Fibroblast of skin of abdomen (primary cell): ENCODE results near the gene GRXCR2.

Experiments used
- DNase-seq: peaks from one replicate; pipeline ENCODE4 v3.0.0-alpha.2; 2013

The GRXCR2 gene

DNA sequence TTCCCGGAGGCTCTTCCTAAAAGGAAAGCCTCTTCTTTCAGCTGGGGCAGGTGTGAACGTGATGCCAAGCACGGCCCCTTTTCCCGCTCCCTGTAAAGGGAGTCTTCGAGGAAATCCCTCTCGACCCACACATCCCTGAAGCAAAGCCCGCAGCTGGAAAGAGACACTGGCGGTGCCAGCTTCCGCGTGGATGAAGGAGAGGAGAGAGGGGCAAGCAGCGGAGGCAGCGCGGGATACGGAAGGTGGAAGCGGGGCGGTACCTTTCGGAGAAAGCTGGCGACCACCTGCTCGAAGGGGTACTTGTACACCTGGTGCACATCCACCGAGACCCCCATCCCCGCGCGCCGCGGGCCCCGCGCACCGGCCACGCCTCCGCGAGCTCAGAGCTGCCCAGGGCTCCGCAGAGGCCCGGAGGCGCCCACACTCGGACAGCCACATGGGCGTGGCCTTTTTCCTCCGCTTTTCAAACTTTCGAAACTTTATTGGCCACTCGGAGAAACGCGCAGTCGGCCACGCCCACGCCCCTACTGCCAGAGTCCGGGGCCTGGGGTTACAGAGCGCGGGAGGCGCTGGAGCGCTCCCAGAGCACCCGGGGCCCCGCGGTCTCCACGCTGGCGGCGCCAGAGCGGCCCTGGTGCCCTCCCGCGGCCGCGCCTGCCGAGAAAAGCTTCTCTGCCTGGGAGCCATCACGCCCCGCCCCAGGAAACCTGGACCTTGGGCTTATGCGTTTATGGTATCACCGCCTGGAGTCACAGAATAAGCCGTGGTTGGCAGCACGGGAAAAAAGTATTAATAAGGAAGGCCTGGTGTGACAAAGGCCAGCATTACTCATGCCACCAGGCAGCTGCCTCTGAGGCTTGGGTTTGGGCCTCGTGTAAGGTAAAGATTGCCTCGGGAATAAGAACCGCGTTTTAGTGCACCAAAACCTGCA is 37.6 kb downstream of the GRXCR2 start, which contains the start of gene PRELID2:
TSS of gene PRELID2 (minus strand) at position 426 of the 931 bp plus-strand sequence. CDS start at position 335, 91 bp downstream.
- DNase-seq = peak; percentile 89

DNA sequence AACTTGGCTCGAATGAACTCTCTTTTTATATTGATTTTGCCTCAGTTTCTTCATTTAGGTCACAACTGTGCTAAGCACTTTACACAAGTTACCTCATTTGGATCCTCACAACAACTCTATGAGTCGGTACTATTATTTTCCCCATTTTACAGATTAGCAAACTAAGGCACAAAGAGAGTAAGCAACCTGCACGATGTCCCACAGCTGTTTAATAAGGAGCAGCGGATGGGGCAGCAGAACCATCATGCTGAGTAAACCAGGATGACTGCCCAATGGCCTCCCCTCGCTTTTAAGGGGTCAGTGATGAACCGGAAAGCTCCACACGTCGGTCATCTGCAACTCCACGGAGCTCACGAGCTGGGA is 38.3 kb downstream of the GRXCR2 start:
- no peak for DNase-seq

DNA sequence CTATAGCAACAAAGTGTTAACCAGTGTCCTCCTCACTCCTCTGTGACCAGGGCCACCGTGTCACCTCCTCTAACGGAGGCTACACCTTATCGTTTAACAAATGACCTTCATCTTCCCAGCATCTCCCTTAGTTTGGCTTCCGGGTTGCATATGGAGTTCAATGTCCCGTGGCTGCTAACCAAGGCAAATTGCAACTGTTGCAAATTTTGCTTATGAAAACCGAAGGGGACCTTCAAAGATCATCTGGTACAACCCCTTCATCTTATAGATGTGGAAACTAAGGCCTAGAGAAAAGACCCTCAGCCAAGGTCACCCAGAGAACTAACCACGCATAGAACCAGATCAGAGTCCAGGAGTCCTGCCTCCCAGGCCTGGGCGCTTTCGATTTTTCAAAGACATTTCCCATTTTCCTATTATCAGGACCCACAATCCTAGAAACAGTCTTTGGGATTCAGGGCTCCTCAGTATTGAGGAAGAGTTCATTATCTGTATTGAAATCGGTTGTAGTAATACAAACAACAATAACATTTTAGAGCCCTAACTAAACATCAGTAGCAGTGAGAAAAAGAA is 39.1 kb downstream of the GRXCR2 start:
- DNase-seq = no peak

DNA sequence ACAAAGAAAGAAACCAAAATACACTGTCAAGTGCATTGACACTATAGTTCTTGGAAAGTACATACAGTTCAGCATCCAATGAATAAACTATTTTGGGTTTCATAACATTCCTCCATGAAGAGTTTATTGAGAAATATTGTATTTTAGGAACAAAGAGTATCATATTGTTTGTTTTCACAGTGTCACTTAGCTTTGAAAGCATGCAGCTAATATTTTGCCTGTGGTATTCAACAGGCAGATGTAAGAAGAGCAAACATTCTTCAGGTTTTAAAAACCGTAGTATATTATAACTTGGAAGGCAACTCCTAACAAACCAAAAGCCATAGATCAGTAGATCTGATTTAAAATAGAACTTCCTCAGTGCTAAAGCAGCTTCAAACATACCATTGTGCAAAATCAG is 42.2 kb downstream of the GRXCR2 start:
- peak; percentile 51 for DNase-seq

DNA sequence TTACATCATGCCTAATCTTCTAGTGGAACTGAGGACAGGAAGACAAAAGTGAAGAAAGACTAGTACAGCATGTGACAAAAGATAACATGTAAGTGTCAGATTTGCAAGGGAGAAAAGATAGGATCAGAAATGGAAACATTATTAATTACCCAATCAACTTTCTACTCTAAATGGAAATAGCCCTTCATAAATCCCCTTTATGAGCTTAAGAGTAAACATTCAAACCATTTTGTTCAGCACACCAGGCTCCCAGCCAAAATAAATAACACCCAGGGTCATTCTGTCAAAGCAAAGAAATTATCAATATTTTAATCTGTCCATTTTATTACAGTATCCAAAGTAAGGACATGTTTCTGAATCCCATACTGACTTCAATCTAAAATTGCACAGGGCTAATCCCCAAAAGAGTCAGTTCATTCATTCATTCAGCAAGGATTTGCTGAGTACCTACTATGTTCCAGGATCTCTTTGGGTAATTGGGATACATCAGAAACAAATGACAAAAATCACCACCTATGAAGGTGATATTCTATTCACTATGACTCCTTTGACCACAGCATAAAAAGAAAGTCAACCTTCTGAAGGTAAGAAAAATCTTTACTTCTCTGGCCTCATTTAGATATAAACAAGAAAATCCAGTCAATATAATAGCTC is 43.0 kb downstream of the GRXCR2 start:
- no peak for DNase-seq

DNA sequence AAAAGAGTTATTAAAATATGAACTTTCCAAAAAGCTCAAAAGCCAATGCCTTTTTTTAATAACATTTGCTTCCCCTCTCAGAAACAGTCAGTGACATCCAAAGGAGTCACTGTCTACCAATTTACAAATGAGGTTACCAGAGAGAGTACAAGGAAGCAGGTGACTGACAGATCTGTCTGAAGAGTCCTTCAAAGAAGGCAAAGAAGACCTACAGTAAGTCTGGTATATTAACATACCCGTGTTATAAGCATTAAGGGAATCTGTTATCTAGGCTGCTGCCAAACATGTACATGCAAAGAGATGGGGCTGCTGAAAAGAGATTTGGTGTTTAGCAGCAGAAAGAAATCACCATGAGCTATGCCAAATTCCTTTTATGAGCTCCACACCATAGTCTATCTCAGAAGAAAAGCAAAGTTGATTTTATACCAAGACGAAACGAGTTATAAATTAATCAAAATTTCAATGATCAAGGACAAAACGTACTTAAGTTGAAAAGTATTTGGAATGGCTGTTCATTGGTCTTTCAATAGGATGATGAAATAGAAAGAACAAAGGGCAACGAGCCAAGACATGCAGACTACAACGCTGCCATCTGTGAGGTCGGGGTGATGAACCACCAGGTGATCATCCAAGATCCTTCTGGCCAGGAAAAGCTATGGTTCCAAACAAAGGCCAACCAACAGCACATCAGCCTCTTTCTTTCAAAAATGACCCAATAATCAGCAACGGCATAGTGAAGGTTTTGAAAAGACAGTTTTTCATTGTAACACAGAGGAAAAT is 45.7 kb downstream of the GRXCR2 start:
- DNase-seq = no peak

DNA sequence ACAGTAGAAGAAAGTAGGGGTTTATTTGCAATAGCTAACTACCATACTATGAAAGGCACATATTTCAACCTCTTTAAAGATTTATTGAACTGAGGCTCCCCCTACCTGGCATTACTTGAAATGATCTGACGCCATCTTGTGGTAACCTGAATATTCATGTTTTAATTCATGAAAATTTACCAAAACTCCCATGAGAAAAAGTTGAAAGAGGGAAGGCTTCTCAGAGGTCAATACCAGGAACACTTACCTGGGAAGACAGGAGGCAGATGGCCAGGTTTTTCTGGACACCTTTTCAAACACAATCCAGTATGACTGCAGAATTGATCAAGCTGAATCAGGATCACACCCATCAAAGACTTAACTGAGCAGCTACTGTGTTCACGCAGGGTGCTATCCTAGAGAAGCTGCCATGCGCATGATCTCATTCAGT is 47.0 kb downstream of the GRXCR2 start:
- DNase-seq = peak; percentile 61

DNA sequence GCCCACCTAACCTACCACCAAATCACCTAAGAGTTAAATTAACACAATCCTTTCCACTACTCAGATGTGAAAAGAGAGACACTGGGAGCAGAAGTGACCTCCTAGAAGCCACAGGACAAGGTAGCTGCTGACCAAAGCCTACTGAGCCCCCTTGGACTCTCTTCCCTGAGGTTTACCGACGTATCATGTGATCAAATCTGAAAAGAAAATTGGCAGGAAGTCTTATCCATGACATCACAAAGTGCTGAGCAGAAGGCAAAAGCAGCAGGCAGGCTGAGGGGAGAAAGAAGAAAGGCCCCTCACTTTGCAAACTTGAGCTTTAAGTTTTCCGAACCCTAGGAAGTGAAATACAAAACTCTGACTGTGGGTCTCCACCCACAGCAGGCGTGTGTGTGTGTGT is 48.8 kb downstream of the GRXCR2 start:
- peak; percentile 18 for DNase-seq

DNA sequence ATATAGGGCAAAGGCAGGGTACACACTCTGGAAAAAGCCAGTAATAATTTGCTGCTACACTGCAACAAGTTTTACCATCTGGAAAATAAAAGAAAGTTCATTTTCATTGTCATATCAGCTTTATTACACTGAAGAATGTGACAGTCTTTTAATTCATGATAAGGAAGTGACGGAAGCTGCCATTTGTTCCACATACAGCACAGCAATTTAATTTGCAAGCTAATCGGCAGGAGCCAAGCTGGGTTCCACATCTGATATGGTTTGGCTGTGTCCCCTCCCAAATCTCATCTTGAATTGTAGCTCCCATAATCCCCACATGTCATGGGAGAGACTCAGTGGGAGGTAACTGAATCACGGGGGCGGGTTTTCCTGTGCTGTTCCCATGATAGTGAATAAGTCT is 54.2 kb downstream of the GRXCR2 start:
- no peak for DNase-seq

DNA sequence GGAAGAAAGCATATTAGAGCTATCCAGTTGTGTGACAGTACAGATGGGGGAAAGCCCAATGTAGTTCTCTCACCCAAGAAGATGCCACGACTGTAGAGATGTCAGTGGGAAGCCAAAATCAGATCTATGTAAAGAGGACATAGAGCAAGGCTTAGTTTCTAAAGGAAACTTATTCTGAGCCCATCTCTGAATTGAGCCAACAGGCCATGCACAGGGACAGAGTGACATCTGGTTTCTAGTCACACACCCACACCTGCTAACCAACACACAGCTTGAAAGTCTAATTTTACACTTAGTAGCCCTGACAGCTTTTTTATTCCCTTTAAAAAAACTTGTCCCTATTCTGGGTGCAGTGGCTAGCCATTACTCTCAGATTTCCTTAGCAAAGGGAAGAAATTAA is 59.9 kb downstream of the GRXCR2 start:
- no peak for DNase-seq

DNA sequence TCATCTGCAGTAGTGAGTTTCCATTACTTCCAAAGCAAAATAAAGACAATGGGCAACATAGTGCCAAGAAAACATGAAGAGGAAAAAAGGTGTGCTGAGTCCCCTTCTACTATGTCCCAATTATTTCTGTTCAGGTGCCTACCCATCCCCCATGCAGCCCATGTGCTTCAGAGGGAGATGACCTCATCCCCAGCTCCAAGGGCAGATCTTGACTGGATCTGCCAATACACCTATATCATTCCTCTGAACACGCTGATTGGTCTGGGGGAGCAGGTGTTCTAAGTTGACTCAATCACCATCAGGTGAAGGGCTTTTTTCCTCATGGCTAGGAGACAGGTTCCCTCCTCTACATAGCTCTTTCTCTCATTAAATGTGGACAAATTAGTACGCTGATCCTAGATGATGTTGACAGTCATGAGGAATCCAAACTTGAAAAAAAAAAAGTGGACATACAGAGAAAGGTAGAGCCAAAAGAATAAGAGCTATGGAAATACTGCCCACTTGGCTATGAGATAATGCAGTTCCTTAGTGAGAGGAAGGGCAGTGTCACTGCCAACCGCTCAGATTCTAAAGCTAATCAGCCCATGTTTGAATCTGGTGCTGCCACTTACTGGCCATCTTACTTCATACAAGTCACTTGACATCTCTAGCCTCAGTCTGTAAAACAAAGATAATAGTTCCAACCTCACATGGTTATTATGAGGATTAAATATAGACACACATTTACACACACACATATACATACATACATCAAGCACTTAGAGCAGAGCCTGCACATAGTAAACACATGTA is 60.8 kb downstream of the GRXCR2 start:
- peak; percentile 27 for DNase-seq
